ENCODE results near the gene SNX25. TPM values are rescaled to one million over a fixed set of nuclear protein-coding genes. Genes with fewer than 3 reads are reported as not detected.
A peak's percentile ranks its signal among the peaks of the same experiment; 100 is the strongest.

SNX25 gene
- total RNA-seq, 1 experiment from 2014 or later: 8.4 TPM

- H3K36me3 ChIP-seq (ENCODE audit: low read depth, low read length): no peaks in the 10 kb centered on the region
- peak; percentile 15 for DNase-seq
- no peak overlapping the region for H3K27ac ChIP-seq (ENCODE audit: low read length)
- no peak overlapping the region for H3K4me3 ChIP-seq (ENCODE audit: low read length)
- H3K9ac ChIP-seq (ENCODE audit: low read length): no peak overlapping the region
- BruUV-seq (replicated peaks): no TSS peak
- H3K9me2 ChIP-seq (replicated peaks; ENCODE audit: low read length): no peaks in the 10 kb centered on the region
- H3K27me3 ChIP-seq (ENCODE audit: low read length): no peaks in the 10 kb centered on the region
- H4K20me1 ChIP-seq (ENCODE audit: low read length): no peaks in the 10 kb centered on the region
- peak; percentile 29; the same call in 1 of the 2 replicates for ATAC-seq
- CTCF ChIA-PET: interaction anchor here (1.0 kb wide), 1 partner anchor 74 kb away, joined by 4 read pairs; the partner anchor contains the start of gene SNX25
- no peaks in the 10 kb centered on the region for H3K9me3 ChIP-seq (ENCODE audit: low read length)
- POLR2A ChIA-PET (ENCODE audit: unreplicated experiment): no interaction called here
- intact Hi-C loops (cut with micrococcal nuclease): no loop called here
- H2AFZ ChIP-seq (ENCODE audit: low read length): no peak overlapping the region
- H3K4me1 ChIP-seq (ENCODE audit: insufficient read depth, low read length): peaks cover 15% of the 10 kb centered on the region
- no peak for TF ChIP-seq EZH2phosphoT487 (IDR thresholded peaks at IDR 0.05; ENCODE audit: borderline replicate concordance, low read length)
- H3F3A ChIP-seq (ENCODE audit: low read length, unreplicated experiment): no peaks in the 10 kb centered on the region
- no peak overlapping the region for H3K4me2 ChIP-seq (ENCODE audit: low read length)
- no peaks in the 10 kb centered on the region for H3K79me2 ChIP-seq (ENCODE audit: low read length)
Measured at GRCh38 chr4:185282968-185283367, 73.6 kb downstream of the SNX25 start.

DNA sequence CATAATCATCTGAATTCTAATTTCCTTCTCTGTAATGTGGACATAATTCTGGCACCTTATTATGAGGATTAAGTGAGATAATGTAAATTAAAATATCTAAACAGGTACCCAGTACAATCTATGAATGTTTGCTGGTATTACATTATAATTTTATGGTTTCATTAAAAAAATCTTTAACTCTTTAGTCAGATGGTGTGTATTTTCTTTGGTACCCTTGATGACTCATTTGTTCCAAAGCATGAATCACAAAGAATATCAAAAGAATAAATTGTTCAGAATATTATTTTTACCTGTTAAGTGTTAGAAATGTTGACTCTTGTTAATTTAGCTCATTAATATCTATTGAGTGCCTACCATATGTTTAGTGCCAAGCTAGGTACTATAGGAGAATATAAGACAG is 74.3 kb downstream of the SNX25 start:
- H3K4me1 ChIP-seq (ENCODE audit: insufficient read depth, low read length): peaks cover 15% of the 10 kb centered on the region
- H3K79me2 ChIP-seq (ENCODE audit: low read length): no peaks in the 10 kb centered on the region
- CTCF ChIA-PET: no interaction called here
- no peaks in the 10 kb centered on the region for H3K9me2 ChIP-seq (replicated peaks; ENCODE audit: low read length)
- peak; percentile 55 for ATAC-seq
- no peaks in the 10 kb centered on the region for H4K20me1 ChIP-seq (ENCODE audit: low read length)
- DNase-seq: peak; percentile 44
- H3F3A ChIP-seq (ENCODE audit: low read length, unreplicated experiment): no peaks in the 10 kb centered on the region
- TF ChIP-seq, protein P1, sequence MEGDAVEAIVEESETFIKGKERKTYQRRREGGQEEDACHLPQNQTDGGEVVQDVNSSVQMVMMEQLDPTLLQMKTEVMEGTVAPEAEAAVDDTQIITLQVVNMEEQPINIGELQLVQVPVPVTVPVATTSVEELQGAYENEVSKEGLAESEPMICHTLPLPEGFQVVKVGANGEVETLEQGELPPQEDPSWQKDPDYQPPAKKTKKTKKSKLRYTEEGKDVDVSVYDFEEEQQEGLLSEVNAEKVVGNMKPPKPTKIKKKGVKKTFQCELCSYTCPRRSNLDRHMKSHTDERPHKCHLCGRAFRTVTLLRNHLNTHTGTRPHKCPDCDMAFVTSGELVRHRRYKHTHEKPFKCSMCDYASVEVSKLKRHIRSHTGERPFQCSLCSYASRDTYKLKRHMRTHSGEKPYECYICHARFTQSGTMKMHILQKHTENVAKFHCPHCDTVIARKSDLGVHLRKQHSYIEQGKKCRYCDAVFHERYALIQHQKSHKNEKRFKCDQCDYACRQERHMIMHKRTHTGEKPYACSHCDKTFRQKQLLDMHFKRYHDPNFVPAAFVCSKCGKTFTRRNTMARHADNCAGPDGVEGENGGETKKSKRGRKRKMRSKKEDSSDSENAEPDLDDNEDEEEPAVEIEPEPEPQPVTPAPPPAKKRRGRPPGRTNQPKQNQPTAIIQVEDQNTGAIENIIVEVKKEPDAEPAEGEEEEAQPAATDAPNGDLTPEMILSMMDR (conservative IDR thresholded peaks at IDR 0.05; ENCODE audit: low read depth, low read length): no peak
- no peak for TF ChIP-seq EZH2 (IDR thresholded peaks at IDR 0.05; ENCODE audit: low read length, unreplicated experiment)
- no peak overlapping the region for H3K9ac ChIP-seq (ENCODE audit: low read length)
- no peaks in the 10 kb centered on the region for H3K27me3 ChIP-seq (ENCODE audit: low read length)
- intact Hi-C loops (cut with micrococcal nuclease): no loop called here
- H3K27ac ChIP-seq (ENCODE audit: low read length): no peak overlapping the region
- no TSS peak for BruUV-seq (replicated peaks)
- H3K4me2 ChIP-seq (ENCODE audit: low read length): no peak overlapping the region; the same call in 1 of the 2 replicates
- H3K36me3 ChIP-seq (ENCODE audit: low read depth, low read length): no peaks in the 10 kb centered on the region
- no peak overlapping the region for H3K4me3 ChIP-seq (ENCODE audit: low read length)
- no peaks in the 10 kb centered on the region for H3K9me3 ChIP-seq (ENCODE audit: low read length)
- POLR2A ChIA-PET (ENCODE audit: unreplicated experiment): no interaction called here
- H2AFZ ChIP-seq (ENCODE audit: low read length): no peak overlapping the region

- H3K27ac ChIP-seq (ENCODE audit: low read length): no peak overlapping the region
- CTCF ChIA-PET: interaction anchor here (0.6 kb wide), 1 partner anchor 190 kb away, joined by 3 read pairs; no protein-coding TSS in a partner anchor
- POLR2A ChIA-PET (ENCODE audit: unreplicated experiment): no interaction called here
- intact Hi-C loops (cut with micrococcal nuclease): no loop called here
- H3K9me3 ChIP-seq (ENCODE audit: low read length): no peaks in the 10 kb centered on the region
- TF ChIP-seq, protein P1 (conservative IDR thresholded peaks at IDR 0.05; ENCODE audit: low read depth, low read length): no peak
- TF ChIP-seq EZH2phosphoT487 (IDR thresholded peaks at IDR 0.05; ENCODE audit: borderline replicate concordance, low read length) (no peak), EZH2 (IDR thresholded peaks at IDR 0.05; ENCODE audit: low read length, unreplicated experiment) (no peak)
- H2AFZ ChIP-seq (ENCODE audit: low read length): no peak overlapping the region
- H3K27me3 ChIP-seq (ENCODE audit: low read length): no peaks in the 10 kb centered on the region
- H3K36me3 ChIP-seq (ENCODE audit: low read depth, low read length): no peaks in the 10 kb centered on the region
- no peak overlapping the region for H3K4me2 ChIP-seq (ENCODE audit: low read length)
- no TSS peak for BruUV-seq (replicated peaks)
- ATAC-seq (no peak), DNase-seq (no peak)
- no peaks in the 10 kb centered on the region for H3F3A ChIP-seq (ENCODE audit: low read length, unreplicated experiment)
- no peaks in the 10 kb centered on the region for H3K79me2 ChIP-seq (ENCODE audit: low read length)
- H3K4me1 ChIP-seq (ENCODE audit: insufficient read depth, low read length): peaks cover 15% of the 10 kb centered on the region
- no peak overlapping the region for H3K4me3 ChIP-seq (ENCODE audit: low read length)
- no peak overlapping the region for H3K9ac ChIP-seq (ENCODE audit: low read length)
- no peaks in the 10 kb centered on the region for H3K9me2 ChIP-seq (replicated peaks; ENCODE audit: low read length)
- no peaks in the 10 kb centered on the region for H4K20me1 ChIP-seq (ENCODE audit: low read length)
Measured at GRCh38 chr4:185285632-185286393, 76.4 kb downstream of the SNX25 start.

Measured in PC-3 (cell line).